HepG2 (cell line): ENCODE measurements around the gene STAP2. TPM values are rescaled to one million over a fixed set of nuclear protein-coding genes. Genes with fewer than 3 reads are reported as not detected.
A peak's percentile ranks its signal among the peaks of the same experiment; 100 is the strongest.

Source experiments
- ARID2 ChIP-seq: sonication (generic); formaldehyde crosslinking; IDR thresholded peaks from 2 replicates; pipeline ENCODE4 v1.8.1; 2022; ENCODE audit warnings: mild to moderate bottlenecking, missing genetic modification reagents, borderline replicate concordance
- ARNTL ChIP-seq: sonication (generic); formaldehyde crosslinking; IDR thresholded peaks from 2 replicates; pipeline ENCODE4 v1.4.0; 2020; ENCODE audit warnings: mild to moderate bottlenecking, missing genetic modification reagents
- EED ChIP-seq: sonication (generic); formaldehyde crosslinking; IDR thresholded peaks from 2 replicates; pipeline ENCODE4 v1.5.0; 2020; ENCODE audit warnings: mild to moderate bottlenecking, missing genetic modification reagents
- HOMEZ ChIP-seq: IDR thresholded peaks from 2 replicates; pipeline ENCODE4 v1.6.1; 2016; ENCODE audit warnings: low read depth
- KDM5A ChIP-seq: fragments of 200-600 bp; sonication (generic); IDR thresholded peaks from 2 replicates; pipeline ENCODE4 v1.7.0; 2018; ENCODE audit warnings: antibody characterized with exemption, mild to moderate bottlenecking, low read length, borderline replicate concordance
- MAFF ChIP-seq: IDR thresholded peaks from 2 replicates; pipeline ENCODE4 v1.6.1; 2011; ENCODE audit warnings: low read depth, low read length, improper control_type of control experiment
- MLXIP ChIP-seq: sonication (generic); formaldehyde crosslinking; IDR thresholded peaks from 2 replicates; pipeline ENCODE4 v1.9.0; 2021; ENCODE audit warnings: missing genetic modification reagents, borderline replicate concordance
- NFE2 ChIP-seq: sonication (generic); formaldehyde crosslinking; IDR thresholded peaks from 2 replicates; pipeline ENCODE4 v1.4.0; 2020; ENCODE audit warnings: missing genetic modification reagents
- NFIB ChIP-seq: sonication (generic); formaldehyde crosslinking; IDR thresholded peaks from 2 replicates; pipeline ENCODE4 v1.9.0; 2021; ENCODE audit warnings: missing genetic modification reagents, mild to moderate bottlenecking, borderline replicate concordance
- PHF20 ChIP-seq: sonication (generic); formaldehyde crosslinking; IDR thresholded peaks from 2 replicates; pipeline ENCODE4 v1.5.0; 2020; ENCODE audit warnings: mild to moderate bottlenecking, missing genetic modification reagents
- THRA ChIP-seq: sonication (generic); formaldehyde crosslinking; IDR thresholded peaks from 2 replicates; pipeline ENCODE4 v1.4.0; 2020; ENCODE audit warnings: missing genetic modification reagents, borderline replicate concordance
- TRAFD1 ChIP-seq: sonication (generic); formaldehyde crosslinking; IDR thresholded peaks from 2 replicates; pipeline ENCODE4 v1.5.1; 2020; ENCODE audit warnings: missing genetic modification reagents, mild to moderate bottlenecking, borderline replicate concordance
- ZKSCAN5 ChIP-seq: sonication (generic); formaldehyde crosslinking; IDR thresholded peaks from 2 replicates; pipeline ENCODE4 v1.5.1; 2020; ENCODE audit warnings: mild to moderate bottlenecking, missing genetic modification reagents
- ZNF33B ChIP-seq: sonication (generic); formaldehyde crosslinking; IDR thresholded peaks from 2 replicates; pipeline ENCODE4 v1.5.1; 2020; ENCODE audit warnings: mild to moderate bottlenecking, missing genetic modification reagents
- ZNF468 ChIP-seq: sonication (generic); formaldehyde crosslinking; IDR thresholded peaks from 2 replicates; pipeline ENCODE4 v1.8.0; 2022; ENCODE audit warnings: mild to moderate bottlenecking, moderate library complexity, missing genetic modification reagents
- polyA plus RNA-seq, 8 experiments: library from polyadenylated mRNA; depleted of rRNA in 3 of 8; stranded (reverse) in 7 of 8; unstranded in 1 of 8; fragments of >200 nt; fragmentation: Illumina TruSeq in 4 of 8; extraction: Trizol in 4 of 8; gene quantifications; 2 replicates each; pipeline versions ENCODE4 v1.2.1 to v1.2.3, GENCODE V29; 2011 to 2016; ENCODE audit warnings: low read depth in 4 of 8, missing spikeins in 1 of 8, mixed read lengths in 1 of 8; ENCODE audit not compliant: insufficient read depth in 1 of 8
- total RNA-seq, 5 experiments: library from RNA; depleted of rRNA; stranded (reverse); fragments of >200 nt; fragmentation: Illumina TruSeq; extraction: Trizol; gene quantifications; 2 replicates each; pipeline ENCODE4 v1.2.3, GENCODE V29; 2016; ENCODE audit warnings: low read depth in 1 of 5
- TF ChIP-seq, protein P1 (sequence below), 2 experiments: sonication (generic) in 1 of 2; formaldehyde crosslinking in 1 of 2; IDR thresholded peaks; 2 replicates each; pipeline versions ENCODE4 v1.4.0 to v1.6.1; 2018 to 2020; ENCODE audit warnings: missing genetic modification reagents in 2 of 2, borderline replicate concordance in 1 of 2, low read depth in 1 of 2, mild to moderate bottlenecking in 1 of 2, missing biosample characterization in 1 of 2

Gene STAP2
- total and polyA plus RNA-seq, 2 of the 13 experiments (the other 11 are each of a cell fraction or from before 2014, with no cell fraction given) = 39.0 to 43.7 TPM

GRCh38 chr19:4342615-4343369 lies 4.2 kb upstream of the STAP2 start (continued):
- TF ChIP-seq THRA (CRISPR knock-in tag) = no peak; the same call in 1 of the 2 replicates
- TF ChIP-seq MLXIP = no peak
- 0 out of 2 replicates have a peak, but pooled peaks have one; percentile 4 for TF ChIP-seq ARNTL (CRISPR knock-in tag)
- no peak for TF ChIP-seq ZKSCAN5 (CRISPR knock-in tag)
- TF ChIP-seq ZNF33B (CRISPR knock-in tag) = no peak
- no peak for TF ChIP-seq ZNF468 (CRISPR knock-in tag)
- no peak for TF ChIP-seq MAFF
- TF ChIP-seq ARID2 = no peak
- no peak for TF ChIP-seq KDM5A
- TF ChIP-seq HOMEZ = peak; percentile 41; the same call in 1 of the 2 replicates
- no peak for TF ChIP-seq EED
- TF ChIP-seq TRAFD1 (CRISPR knock-in tag) = no peak; the same call in 1 of the 2 replicates
- TF ChIP-seq PHF20 (CRISPR knock-in tag) = peak; percentile 64; the same call in 1 of the 2 replicates
- TF ChIP-seq NFIB (CRISPR knock-in tag) = 0 out of 2 replicates have a peak, but pooled peaks have one; percentile 42
- TF ChIP-seq, protein P1, sequence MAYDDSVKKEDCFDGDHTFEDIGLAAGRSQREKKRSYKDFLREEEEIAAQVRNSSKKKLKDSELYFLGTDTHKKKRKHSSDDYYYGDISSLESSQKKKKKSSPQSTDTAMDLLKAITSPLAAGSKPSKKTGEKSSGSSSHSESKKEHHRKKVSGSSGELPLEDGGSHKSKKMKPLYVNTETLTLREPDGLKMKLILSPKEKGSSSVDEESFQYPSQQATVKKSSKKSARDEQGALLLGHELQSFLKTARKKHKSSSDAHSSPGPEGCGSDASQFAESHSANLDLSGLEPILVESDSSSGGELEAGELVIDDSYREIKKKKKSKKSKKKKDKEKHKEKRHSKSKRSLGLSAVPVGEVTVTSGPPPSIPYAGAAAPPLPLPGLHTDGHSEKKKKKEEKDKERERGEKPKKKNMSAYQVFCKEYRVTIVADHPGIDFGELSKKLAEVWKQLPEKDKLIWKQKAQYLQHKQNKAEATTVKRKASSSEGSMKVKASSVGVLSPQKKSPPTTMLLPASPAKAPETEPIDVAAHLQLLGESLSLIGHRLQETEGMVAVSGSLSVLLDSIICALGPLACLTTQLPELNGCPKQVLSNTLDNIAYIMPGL (CRISPR knock-in tag; IDR thresholded peaks at IDR 0.05; ENCODE audit: borderline replicate concordance in 1 of 2, low read depth in 1 of 2) = peak in 1 of 2 experiments; percentile 37; a peak in 1 of 4 replicates
- no peak for TF ChIP-seq NFE2
